NOMO-1 treated with dmso at 0.1 percent for 144 hours (cell line): ENCODE results near the gene RAB5B.
"Not testable (repeated sequence)": the region's sequence is repeated elsewhere in the genome, so short reads cannot be mapped to it uniquely, and the experiment has no call there.

Experiments
- DNase-seq: peaks from one replicate; lab custom pipeline; 2025; ENCODE audit not compliant: unreplicated experiment; lab: John Stamatoyannopoulos, UW

The RAB5B gene

GRCh38 chr12:55982319-55982936, 8.6 kb downstream of the RAB5B start:
- no peak for DNase-seq

- DNase-seq, result no peak
Measured at GRCh38 chr12:55983232-55983842, 9.5 kb downstream of the RAB5B start.

GRCh38 chr12:55984861-55985260, 11.0 kb downstream of the RAB5B start:
- no peak for DNase-seq

- no peak for DNase-seq
Measured at GRCh38 chr12:55985341-55985740, 11.5 kb downstream of the RAB5B start.

GRCh38 chr12:55985976-55986375, 12.1 kb downstream of the RAB5B start:
- DNase-seq, result not testable (repeated sequence)

GRCh38 chr12:55991110-55991509, 17.2 kb downstream of the RAB5B start:
- no peak for DNase-seq

- DNase-seq, result no peak
Measured at GRCh38 chr12:55993230-55993853, 19.5 kb downstream of the RAB5B start.

- DNase-seq, result no peak
Measured at GRCh38 chr12:55995366-55995765, 21.5 kb downstream of the RAB5B start.

GRCh38 chr12:55996201-55996714, 22.4 kb downstream of the RAB5B start:
- DNase-seq, result peak; percentile 21

GRCh38 chr12:55996715-55997534, 23.0 kb downstream of the RAB5B start, which contains the start of gene SUOX:
Gene SUOX (plus strand): TSS chr12:55997276. CDS start chr12:56002222, 4,946 bp downstream.
- peak; percentile 94 for DNase-seq

- no peak for DNase-seq
Measured at GRCh38 chr12:55997535-55997859, 23.6 kb downstream of the RAB5B start.

GRCh38 chr12:55999522-55999921, 25.6 kb downstream of the RAB5B start:
- not testable (repeated sequence) for DNase-seq

- not testable (repeated sequence) for DNase-seq
Measured at GRCh38 chr12:55999999-56000540, 26.2 kb downstream of the RAB5B start.

GRCh38 chr12:56001487-56002100, 27.7 kb downstream of the RAB5B start:
- no peak for DNase-seq

- DNase-seq, result not testable (repeated sequence)
Measured at GRCh38 chr12:56003376-56003775, 29.5 kb downstream of the RAB5B start.

GRCh38 chr12:56004211-56004610, 30.3 kb downstream of the RAB5B start:
- DNase-seq, result no peak

GRCh38 chr12:56007564-56008559, 34.0 kb downstream of the RAB5B start:
- DNase-seq, result no peak

GRCh38 chr12:56010111-56010570, 36.3 kb downstream of the RAB5B start:
- no peak for DNase-seq

GRCh38 chr12:56011509-56012090, 37.7 kb downstream of the RAB5B start:
- no peak for DNase-seq
